B cell (primary cell): Measurements from ENCODE around the gene TCEAL8.

Source experiments
- EZH2 ChIP-seq: IDR thresholded peaks from 2 replicates; pipeline ENCODE4 v1.6.1; 2012; ENCODE audit warnings: borderline replicate concordance, low read depth, mild to moderate bottlenecking, moderate library complexity, low read length; ENCODE audit not compliant: insufficient read depth, poor library complexity, severe bottlenecking
- TF ChIP-seq, protein P1 (sequence below): fragments of 200-600 bp; IDR thresholded peaks from one replicate; pipeline ENCODE4 v1.8.0; 2022; ENCODE audit warnings: antibody characterized with exemption, mild to moderate bottlenecking

DNA sequence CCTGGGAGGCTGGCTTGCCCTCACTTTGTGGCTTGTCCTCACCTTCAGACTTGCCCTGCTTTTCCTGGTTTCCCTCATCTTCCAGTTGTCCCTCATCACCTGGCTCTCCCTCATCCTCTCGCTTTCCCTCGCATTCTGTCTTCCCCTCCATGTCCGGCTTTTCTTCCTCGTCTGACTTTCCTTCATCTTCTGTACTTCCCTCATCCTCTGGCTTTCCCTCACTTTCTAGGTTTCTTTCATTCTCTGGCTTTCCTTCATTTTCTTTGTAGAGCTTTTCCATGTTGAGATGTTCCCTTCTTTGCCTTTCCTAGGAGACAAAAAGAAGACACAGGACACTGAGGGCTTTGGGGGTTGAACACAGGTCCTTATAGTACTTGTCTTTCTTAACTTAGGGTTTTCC lies 19.3 kb upstream of the TCEAL8 start:
- TF ChIP-seq, protein P1, sequence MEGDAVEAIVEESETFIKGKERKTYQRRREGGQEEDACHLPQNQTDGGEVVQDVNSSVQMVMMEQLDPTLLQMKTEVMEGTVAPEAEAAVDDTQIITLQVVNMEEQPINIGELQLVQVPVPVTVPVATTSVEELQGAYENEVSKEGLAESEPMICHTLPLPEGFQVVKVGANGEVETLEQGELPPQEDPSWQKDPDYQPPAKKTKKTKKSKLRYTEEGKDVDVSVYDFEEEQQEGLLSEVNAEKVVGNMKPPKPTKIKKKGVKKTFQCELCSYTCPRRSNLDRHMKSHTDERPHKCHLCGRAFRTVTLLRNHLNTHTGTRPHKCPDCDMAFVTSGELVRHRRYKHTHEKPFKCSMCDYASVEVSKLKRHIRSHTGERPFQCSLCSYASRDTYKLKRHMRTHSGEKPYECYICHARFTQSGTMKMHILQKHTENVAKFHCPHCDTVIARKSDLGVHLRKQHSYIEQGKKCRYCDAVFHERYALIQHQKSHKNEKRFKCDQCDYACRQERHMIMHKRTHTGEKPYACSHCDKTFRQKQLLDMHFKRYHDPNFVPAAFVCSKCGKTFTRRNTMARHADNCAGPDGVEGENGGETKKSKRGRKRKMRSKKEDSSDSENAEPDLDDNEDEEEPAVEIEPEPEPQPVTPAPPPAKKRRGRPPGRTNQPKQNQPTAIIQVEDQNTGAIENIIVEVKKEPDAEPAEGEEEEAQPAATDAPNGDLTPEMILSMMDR: no peak
- TF ChIP-seq EZH2: no peak
